RWPE2 (cell line): ENCODE measurements around the gene USF3.

Experiments
- ATAC-seq: fragments of 200-7000 bp; cut with Tn5 transposase; 3 replicates; pipeline ENCODE4 v1.9.1; 2021; ENCODE audit warnings: low read depth
- DNase-seq: peaks from one replicate; pipeline ENCODE4 v3.0.0-alpha.2; 2020; ENCODE audit warnings: low spot score
- H3K27ac ChIP-seq: fragments of 450-650 bp; 2 replicates; pipeline ENCODE4 v1.5.1; 2017; ENCODE audit warnings: mild to moderate bottlenecking; ENCODE audit not compliant: poor library complexity, severe bottlenecking
- H3K27me3 ChIP-seq: fragments of 250-450 bp; sonication (Bioruptor Pico); 2 replicates; pipeline ENCODE4 v1.5.1; 2021; ENCODE audit warnings: mild to moderate bottlenecking, moderate library complexity; ENCODE audit not compliant: insufficient read depth, poor library complexity, severe bottlenecking
- H3K36me3 ChIP-seq: fragments of 250-450 bp; sonication (Bioruptor Pico); 2 replicates; pipeline ENCODE4 v1.5.1; 2020; ENCODE audit warnings: low read depth, mild to moderate bottlenecking, moderate library complexity
- H3K4me1 ChIP-seq: fragments of 250-450 bp; sonication (Bioruptor Pico); 2 replicates; pipeline ENCODE4 v1.5.1; 2021; ENCODE audit warnings: mild to moderate bottlenecking, moderate library complexity; ENCODE audit not compliant: insufficient read depth, poor library complexity, severe bottlenecking
- H3K4me3 ChIP-seq: fragments of 250-450 bp; sonication (Bioruptor Pico); 2 replicates; pipeline ENCODE4 v1.5.1; 2021; ENCODE audit warnings: mild to moderate bottlenecking, moderate library complexity; ENCODE audit not compliant: severe bottlenecking
- H3K9me3 ChIP-seq: fragments of 250-450 bp; sonication (Bioruptor Pico); 2 replicates; pipeline ENCODE4 v1.5.1; 2021; ENCODE audit warnings: mild to moderate bottlenecking, moderate library complexity; ENCODE audit not compliant: severe bottlenecking
- CTCF ChIP-seq: fragments of 450-650 bp; IDR thresholded peaks from one replicate; pipeline ENCODE4 v1.5.1; 2017; ENCODE audit warnings: mild to moderate bottlenecking, moderate library complexity; ENCODE audit not compliant: poor library complexity, severe bottlenecking

The USF3 gene

GRCh38 chr3:113663761-113664160, 32.7 kb downstream of the USF3 start:
- no peak for ATAC-seq
- Histone ChIP-seq H3K36me3 (no peaks in the 10 kb centered on the region), H3K27ac (no peak overlapping the region), H3K4me1 (no peaks in the 10 kb centered on the region), H3K9me3 (no peaks in the 10 kb centered on the region), H3K4me3 (no peak overlapping the region), H3K27me3 (no peaks in the 10 kb centered on the region)
- TF ChIP-seq CTCF, result no peak
- no peak for DNase-seq

- DNase-seq (no peak), ATAC-seq (no peak)
- H3K4me1 ChIP-seq, result no peaks in the 10 kb centered on the region
- H3K36me3 ChIP-seq, result no peaks in the 10 kb centered on the region
- no peak overlapping the region for H3K4me3 ChIP-seq
- H3K27me3 ChIP-seq, result no peaks in the 10 kb centered on the region
- TF ChIP-seq CTCF, result no peak
- no peaks in the 10 kb centered on the region for H3K9me3 ChIP-seq
- H3K27ac ChIP-seq, result no peak overlapping the region
Observed at GRCh38 chr3:113663324-113663750, 33.1 kb downstream of the USF3 start.

GRCh38 chr3:113662824-113663223, 33.6 kb downstream of the USF3 start:
- ATAC-seq (no peak), DNase-seq (no peak)
- H3K27ac ChIP-seq, result no peak overlapping the region
- no peaks in the 10 kb centered on the region for H3K9me3 ChIP-seq
- no peak for TF ChIP-seq CTCF
- H3K4me3 ChIP-seq, result no peak overlapping the region
- no peaks in the 10 kb centered on the region for H3K36me3 ChIP-seq
- H3K4me1 ChIP-seq, result no peaks in the 10 kb centered on the region
- no peaks in the 10 kb centered on the region for H3K27me3 ChIP-seq

- no peak overlapping the region for H3K4me3 ChIP-seq
- no peaks in the 10 kb centered on the region for H3K9me3 ChIP-seq
- H3K27ac ChIP-seq, result no peak overlapping the region
- DNase-seq (no peak), ATAC-seq (no peak)
- H3K4me1 ChIP-seq, result no peaks in the 10 kb centered on the region
- H3K36me3 ChIP-seq, result no peaks in the 10 kb centered on the region
- H3K27me3 ChIP-seq, result no peaks in the 10 kb centered on the region
- TF ChIP-seq CTCF, result no peak
Observed at GRCh38 chr3:113660896-113661295, 35.5 kb downstream of the USF3 start.

GRCh38 chr3:113660458-113660857, 36.0 kb downstream of the USF3 start:
- H3K27ac ChIP-seq, result no peak overlapping the region
- DNase-seq, result no peak
- ATAC-seq, result no peak
- no peaks in the 10 kb centered on the region for H3K9me3 ChIP-seq
- H3K27me3 ChIP-seq, result no peaks in the 10 kb centered on the region
- no peak overlapping the region for H3K4me3 ChIP-seq
- H3K4me1 ChIP-seq, result no peaks in the 10 kb centered on the region
- H3K36me3 ChIP-seq, result no peaks in the 10 kb centered on the region
- no peak for TF ChIP-seq CTCF
